ENCODE measurements around the gene CBLB. TPM values are rescaled to one million over a fixed set of nuclear protein-coding genes. Genes with fewer than 3 reads are reported as not detected.

Gene CBLB
- total and polyA plus RNA-seq, 9 donors: 14.8 to 133 (median 40.5) TPM

DNA sequence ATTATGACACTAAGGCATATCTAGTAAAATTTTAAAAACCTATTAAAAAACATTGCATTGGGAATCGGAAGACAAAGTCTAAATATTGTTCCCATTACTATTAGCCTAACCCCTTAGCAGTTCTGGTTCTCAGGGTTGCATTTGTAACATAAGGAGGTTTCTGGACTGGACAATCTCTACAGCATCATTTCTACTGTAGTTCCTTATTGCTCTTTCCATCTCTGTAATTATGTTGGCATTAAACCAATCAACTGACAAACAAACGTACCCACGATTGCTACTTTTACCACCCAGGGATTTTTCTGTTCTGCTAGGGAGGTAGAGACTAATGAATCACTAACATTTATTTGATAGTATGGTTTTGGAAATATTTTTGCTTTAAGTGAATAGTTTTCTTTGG is 190.8 kb downstream of the CBLB start:
- no peak overlapping the region for H3K27ac ChIP-seq
- intact Hi-C loops (cut with DNase I): no loop called here
- TF ChIP-seq EP300 (IDR thresholded peaks at IDR 0.05) (no peak), POLR2A (IDR thresholded peaks at IDR 0.05) (no peak), CTCF (IDR thresholded peaks at IDR 0.05) (no peak)
- H3K36me3 ChIP-seq: no peaks in the 10 kb centered on the region
- no peak overlapping the region for H3K4me3 ChIP-seq
- H3K27me3 ChIP-seq: no peaks in the 10 kb centered on the region
- DNase-seq: no peak
- H3K9me3 ChIP-seq: no peaks in the 10 kb centered on the region
- peaks cover 1% of the 10 kb centered on the region for H3K4me1 ChIP-seq (ENCODE audit: insufficient read depth)
- WGBS, 3 donors: 70 to 74% (median 70%) methylated on average over 3 of the region's 3 CpGs

GRCh38 chr3:105676621-105677300 is 192.1 kb downstream of the CBLB start:
- intact Hi-C loops (cut with DNase I): no loop called here

DNA sequence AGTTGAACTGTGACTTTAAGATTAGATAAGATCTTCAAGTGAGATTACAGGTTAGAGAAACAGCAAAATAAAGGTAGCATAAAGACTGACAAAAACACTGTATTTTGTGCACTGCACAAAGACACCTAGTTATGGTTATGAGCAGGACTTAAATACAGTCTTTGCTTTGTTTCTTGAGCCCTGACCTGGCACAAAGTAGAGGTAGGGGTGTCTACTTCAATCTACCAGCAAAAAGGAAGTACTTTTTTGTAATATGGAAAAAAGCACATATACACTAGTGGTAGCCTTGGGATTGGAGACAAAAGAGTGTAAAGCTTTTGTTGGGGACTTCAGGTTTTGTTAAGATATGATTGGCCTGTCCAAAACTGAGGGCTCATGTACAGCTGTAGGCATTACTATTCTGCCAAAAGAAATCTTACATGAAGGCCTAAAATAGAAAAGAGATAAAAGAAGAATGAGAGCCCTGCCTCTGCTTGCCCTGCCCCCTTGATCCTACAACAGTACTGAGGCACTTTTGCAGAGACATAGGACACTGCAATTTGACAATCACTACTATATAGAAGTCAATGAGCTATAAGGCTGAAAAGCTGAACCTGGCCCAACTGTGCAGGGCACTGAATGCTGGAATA is 194.3 kb downstream of the CBLB start:
- H3K27ac ChIP-seq: no peak overlapping the region
- H3K4me3 ChIP-seq: no peak overlapping the region
- intact Hi-C loops (cut with DNase I): no loop called here
- H3K9me3 ChIP-seq: no peaks in the 10 kb centered on the region
- TF ChIP-seq EP300 (IDR thresholded peaks at IDR 0.05): no peak
- no peak for TF ChIP-seq POLR2A (IDR thresholded peaks at IDR 0.05)
- no peak for TF ChIP-seq CTCF (IDR thresholded peaks at IDR 0.05)
- H3K4me1 ChIP-seq (ENCODE audit: insufficient read depth): peaks cover 1% of the 10 kb centered on the region
- H3K27me3 ChIP-seq: no peaks in the 10 kb centered on the region
- DNase-seq: no peak
- no peaks in the 10 kb centered on the region for H3K36me3 ChIP-seq

More at GRCh38 chr3:105676621-105677300, 192.1 kb downstream of the CBLB start:
- no peak for TF ChIP-seq POLR2A (IDR thresholded peaks at IDR 0.05)
- TF ChIP-seq CTCF (IDR thresholded peaks at IDR 0.05): no peak
- no peak for TF ChIP-seq EP300 (IDR thresholded peaks at IDR 0.05)
- Histone ChIP-seq H3K4me3 (no peak overlapping the region), H3K4me1 (ENCODE audit: insufficient read depth) (peaks cover 1% of the 10 kb centered on the region), H3K9me3 (no peaks in the 10 kb centered on the region), H3K27me3 (no peaks in the 10 kb centered on the region), H3K27ac (no peak overlapping the region), H3K36me3 (no peaks in the 10 kb centered on the region)
- 92 to 95% (median 92%) methylated on average over 5 of the region's 5 CpGs for WGBS, 3 donors
- no peak for DNase-seq

GRCh38 chr3:105672996-105673395 is 195.8 kb downstream of the CBLB start:
- DNase-seq: no peak
- intact Hi-C loops (cut with DNase I): no loop called here
- no peak overlapping the region for H3K4me3 ChIP-seq
- H3K4me1 ChIP-seq (ENCODE audit: insufficient read depth): peaks cover 1% of the 10 kb centered on the region
- H3K27ac ChIP-seq: no peak overlapping the region
- H3K9me3 ChIP-seq: no peaks in the 10 kb centered on the region
- WGBS, 3 donors: 96 to 98% (median 97%) methylated on average over 5 of the region's 5 CpGs
- no peaks in the 10 kb centered on the region for H3K27me3 ChIP-seq
- no peaks in the 10 kb centered on the region for H3K36me3 ChIP-seq
- TF ChIP-seq EP300 (IDR thresholded peaks at IDR 0.05): no peak
- TF ChIP-seq CTCF (IDR thresholded peaks at IDR 0.05): no peak
- no peak for TF ChIP-seq POLR2A (IDR thresholded peaks at IDR 0.05)

All from ovary (tissue), 9 donors.